OCI-LY1 (cell line): ENCODE data around the gene TNNC1.

Experiments used
- CTCF ChIP-seq: fragments of 200-600 bp; sonication (generic), shearing (Covaris generic); IDR thresholded peaks from 2 replicates; pipeline ENCODE4 v1.5.1; 2017; ENCODE audit warnings: mild to moderate bottlenecking, antibody characterized with exemption, low read length, moderate library complexity, mixed read lengths
- EZH2 ChIP-seq: fragments of 200-600 bp; sonication (generic), shearing (Covaris generic); IDR thresholded peaks from 2 replicates; pipeline ENCODE4 v1.8.0; 2017; ENCODE audit warnings: borderline replicate concordance, mixed run types, mild to moderate bottlenecking, antibody characterized with exemption, low read length, moderate library complexity, mixed read lengths

DNA sequence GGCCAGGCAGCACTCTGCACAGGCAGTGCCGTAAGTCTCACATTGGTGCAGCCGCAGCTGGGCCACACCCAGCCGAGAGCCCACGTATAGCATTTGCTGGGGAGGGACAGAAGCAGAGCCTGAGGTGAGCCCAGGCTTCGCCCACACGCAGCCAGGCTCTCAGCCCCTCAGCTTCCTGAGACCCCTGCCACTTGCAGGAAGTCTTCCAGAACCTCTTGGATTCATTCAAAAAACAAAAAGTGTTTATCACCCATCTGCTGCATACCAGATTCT, 15.8 kb downstream of the TNNC1 start:
- TF ChIP-seq EZH2 (no peak), CTCF (no peak)
